ENCODE results near the gene PHACTR1.

PHACTR1 gene

GRCh38 chr6:13071550-13072345 is 355.2 kb downstream of the PHACTR1 start:
- DNase-seq (ENCODE audit: low read depth in 2 of 2) = no peak

GRCh38 chr6:13072686-13073347 is 356.2 kb downstream of the PHACTR1 start:
- DNase-seq (ENCODE audit: low read depth in 2 of 2) = no peak

GRCh38 chr6:13074415-13075140 is 358.0 kb downstream of the PHACTR1 start:
- no peak for DNase-seq (ENCODE audit: low read depth in 2 of 2)

GRCh38 chr6:13075141-13075845 is 358.7 kb downstream of the PHACTR1 start:
- no peak for DNase-seq (ENCODE audit: low read depth in 2 of 2)

- no peak for DNase-seq (ENCODE audit: low read depth in 2 of 2)
Measured at GRCh38 chr6:13076575-13076974, 360.0 kb downstream of the PHACTR1 start.

- DNase-seq (ENCODE audit: low read depth in 2 of 2) = no peak
Measured at GRCh38 chr6:13077117-13077516, 360.6 kb downstream of the PHACTR1 start.

GRCh38 chr6:13079096-13079723 is 362.6 kb downstream of the PHACTR1 start:
- DNase-seq (ENCODE audit: low read depth in 2 of 2) = no peak

GRCh38 chr6:13080462-13081188 is 364.1 kb downstream of the PHACTR1 start:
- DNase-seq (ENCODE audit: low read depth in 2 of 2) = no peak

- DNase-seq (ENCODE audit: low read depth in 2 of 2) = no peak
Measured at GRCh38 chr6:13081189-13081563, 364.6 kb downstream of the PHACTR1 start.

- DNase-seq (ENCODE audit: low read depth in 2 of 2) = no peak
Measured at GRCh38 chr6:13089296-13089994, 372.9 kb downstream of the PHACTR1 start.

GRCh38 chr6:13091192-13091591 is 374.6 kb downstream of the PHACTR1 start:
- no peak for DNase-seq (ENCODE audit: low read depth in 2 of 2)

- no peak for DNase-seq (ENCODE audit: low read depth in 2 of 2)
Measured at GRCh38 chr6:13094781-13095425, 378.3 kb downstream of the PHACTR1 start.

- DNase-seq (ENCODE audit: low read depth in 2 of 2) = no peak
Measured at GRCh38 chr6:13096084-13096483, 379.5 kb downstream of the PHACTR1 start.

GRCh38 chr6:13097454-13097853 is 380.9 kb downstream of the PHACTR1 start:
- no peak for DNase-seq (ENCODE audit: low read depth in 2 of 2)

- DNase-seq (ENCODE audit: low read depth in 2 of 2) = no peak
Measured at GRCh38 chr6:13098006-13098405, 381.4 kb downstream of the PHACTR1 start.

- no peak for DNase-seq (ENCODE audit: low read depth in 2 of 2)
Measured at GRCh38 chr6:13098793-13099570, 382.4 kb downstream of the PHACTR1 start.

GRCh38 chr6:13099771-13100170 is 383.2 kb downstream of the PHACTR1 start:
- DNase-seq (ENCODE audit: low read depth in 2 of 2) = no peak

GRCh38 chr6:13101409-13101808 is 384.8 kb downstream of the PHACTR1 start:
- DNase-seq (ENCODE audit: low read depth in 2 of 2) = no peak

- no peak for DNase-seq (ENCODE audit: low read depth in 2 of 2)
Measured at GRCh38 chr6:13101985-13102384, 385.4 kb downstream of the PHACTR1 start.
